Measurements from ENCODE around the gene DPY30. TPM values are rescaled to one million over a fixed set of nuclear protein-coding genes. Genes with fewer than 3 reads are reported as not detected.

DPY30 gene
- total RNA-seq, 2 experiments from 2014 or later = 47.9 to 61.4 TPM

DNA sequence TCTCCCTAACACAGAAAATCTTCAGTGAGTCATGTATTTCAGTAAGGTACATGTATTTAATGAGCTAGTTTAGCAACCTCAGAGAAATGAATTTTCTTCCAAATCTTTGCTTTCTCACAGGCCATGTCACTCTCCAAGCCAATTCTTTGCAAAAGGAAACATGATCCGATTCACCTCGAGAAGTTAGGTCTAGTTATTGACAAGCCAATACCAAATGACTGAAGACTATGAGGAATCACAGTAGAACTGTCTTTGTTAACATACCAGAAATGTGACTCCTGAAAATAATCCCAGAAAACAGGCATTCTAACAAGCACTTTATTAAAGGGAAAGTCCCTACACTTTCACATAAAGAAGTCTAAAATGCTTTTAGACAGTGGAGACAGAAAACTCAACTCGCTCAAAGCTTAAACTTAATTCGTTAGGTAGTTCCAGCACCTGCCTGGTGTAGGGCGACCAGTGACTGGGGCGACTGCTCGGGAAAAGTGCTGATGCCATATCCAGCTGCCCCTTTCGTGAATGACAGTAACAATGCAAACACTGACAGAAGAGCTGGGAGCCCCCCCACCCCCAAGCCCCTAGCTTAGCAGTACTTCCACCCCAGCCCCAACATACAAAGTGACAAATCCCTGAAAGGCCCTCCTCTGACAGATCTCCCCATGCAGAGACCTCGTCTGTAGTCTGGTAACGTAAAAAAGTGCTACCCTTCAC, 30.6 kb downstream of the DPY30 start:
- H3K27ac ChIP-seq (ENCODE audit: low read depth, low read length, poor library complexity, severe bottlenecking) = peak overlapping the region; percentile 79
- no peak overlapping the region; the same call in 1 of the 2 replicates for H2AFZ ChIP-seq (ENCODE audit: low read length)
- H3K4me3 ChIP-seq (ENCODE audit: low read depth, low read length, poor library complexity, severe bottlenecking) = peak overlapping the region; percentile 100
- POLR2A ChIA-PET = interaction anchor here (0.7 to 2.4 kb wide), 12 partner anchors 10 to 164 kb away, joined by 3 to 12 read pairs (median 4); partner anchors contain the start of genes DPY30 and SPAST
- CTCF ChIA-PET (ENCODE audit: unreplicated experiment) = interaction anchor here (1.0 kb wide), 1 partner anchor 31 kb away, joined by 3 read pairs; the partner anchor contains the start of gene DPY30
- no peaks in the 10 kb centered on the region for H3K9me2 ChIP-seq (ENCODE audit: insufficient read depth, low read length)
- TF ChIP-seq, protein P1, sequence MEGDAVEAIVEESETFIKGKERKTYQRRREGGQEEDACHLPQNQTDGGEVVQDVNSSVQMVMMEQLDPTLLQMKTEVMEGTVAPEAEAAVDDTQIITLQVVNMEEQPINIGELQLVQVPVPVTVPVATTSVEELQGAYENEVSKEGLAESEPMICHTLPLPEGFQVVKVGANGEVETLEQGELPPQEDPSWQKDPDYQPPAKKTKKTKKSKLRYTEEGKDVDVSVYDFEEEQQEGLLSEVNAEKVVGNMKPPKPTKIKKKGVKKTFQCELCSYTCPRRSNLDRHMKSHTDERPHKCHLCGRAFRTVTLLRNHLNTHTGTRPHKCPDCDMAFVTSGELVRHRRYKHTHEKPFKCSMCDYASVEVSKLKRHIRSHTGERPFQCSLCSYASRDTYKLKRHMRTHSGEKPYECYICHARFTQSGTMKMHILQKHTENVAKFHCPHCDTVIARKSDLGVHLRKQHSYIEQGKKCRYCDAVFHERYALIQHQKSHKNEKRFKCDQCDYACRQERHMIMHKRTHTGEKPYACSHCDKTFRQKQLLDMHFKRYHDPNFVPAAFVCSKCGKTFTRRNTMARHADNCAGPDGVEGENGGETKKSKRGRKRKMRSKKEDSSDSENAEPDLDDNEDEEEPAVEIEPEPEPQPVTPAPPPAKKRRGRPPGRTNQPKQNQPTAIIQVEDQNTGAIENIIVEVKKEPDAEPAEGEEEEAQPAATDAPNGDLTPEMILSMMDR (conservative IDR thresholded peaks at IDR 0.05; ENCODE audit: low read length) = no peak
- no peak for TF ChIP-seq EZH2phosphoT487 (IDR thresholded peaks at IDR 0.05; ENCODE audit: borderline replicate concordance, low read depth, low read length)
- peaks cover 33% of the 10 kb centered on the region for H4K20me1 ChIP-seq (ENCODE audit: insufficient read depth, low read length)
- no peaks in the 10 kb centered on the region for H3K9me3 ChIP-seq (ENCODE audit: low read length)
- H3K4me1 ChIP-seq (ENCODE audit: insufficient read depth, low read length, poor library complexity, severe bottlenecking) = peaks cover 28% of the 10 kb centered on the region
- DNase-seq (ENCODE audit: low spot score) = peak; percentile 4
- BruUV-seq (replicated peaks) = TSS peak; percentile 51
- H3K79me2 ChIP-seq (ENCODE audit: insufficient read depth, low read depth, low read length) = peaks cover 62% of the 10 kb centered on the region
- H3K36me3 ChIP-seq (ENCODE audit: insufficient read depth, low read length) = peaks cover 17% of the 10 kb centered on the region
- peak overlapping the region; percentile 85 for H3K4me2 ChIP-seq (ENCODE audit: low read length)
- intact Hi-C loops (cut with micrococcal nuclease; ENCODE audit: unreplicated experiment) = no loop called here

DNA sequence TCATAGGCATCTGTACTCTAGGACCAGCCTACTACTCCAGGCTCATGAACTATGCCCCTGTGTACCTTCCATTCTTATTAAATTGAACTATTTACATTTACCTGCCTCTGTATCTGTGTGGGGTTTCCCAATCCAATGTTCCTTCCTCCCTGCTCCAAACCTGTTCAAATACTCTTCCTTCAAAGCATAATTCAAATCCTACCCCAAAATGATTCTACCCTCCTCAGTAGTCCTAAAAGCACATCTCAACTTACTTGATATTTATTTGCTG, 32.5 kb downstream of the DPY30 start:
- Histone ChIP-seq H4K20me1 (ENCODE audit: insufficient read depth, low read length) (peaks cover 45% of the 10 kb centered on the region), H3K9me2 (ENCODE audit: insufficient read depth, low read length) (no peaks in the 10 kb centered on the region), H3K4me1 (ENCODE audit: insufficient read depth, low read length, poor library complexity, severe bottlenecking) (peaks cover 26% of the 10 kb centered on the region), H3K36me3 (ENCODE audit: insufficient read depth, low read length) (peaks cover 17% of the 10 kb centered on the region), H3K9me3 (ENCODE audit: low read length) (no peaks in the 10 kb centered on the region), H3K4me2 (ENCODE audit: low read length) (peak overlapping the region; percentile 85; the same call in 1 of the 2 replicates), H3K79me2 (ENCODE audit: insufficient read depth, low read depth, low read length) (peaks cover 81% of the 10 kb centered on the region), H3K27ac (ENCODE audit: low read depth, low read length, poor library complexity, severe bottlenecking) (no peak overlapping the region), H3K4me3 (ENCODE audit: low read depth, low read length, poor library complexity, severe bottlenecking) (no peak overlapping the region), H2AFZ (ENCODE audit: low read length) (no peak overlapping the region)
- no TSS peak for BruUV-seq (replicated peaks)
- POLR2A ChIA-PET = interaction anchor here (0.7 to 2.4 kb wide), 3 partner anchors 16 to 104 kb away, joined by 3 to 12 read pairs (median 4); partner anchors contain the start of gene DPY30
- intact Hi-C loops (cut with micrococcal nuclease; ENCODE audit: unreplicated experiment) = no loop called here
- DNase-seq (ENCODE audit: low spot score) = no peak
- CTCF ChIA-PET (ENCODE audit: unreplicated experiment) = no interaction called here
- TF ChIP-seq, protein P1 (conservative IDR thresholded peaks at IDR 0.05; ENCODE audit: low read length) = no peak
- no peak for TF ChIP-seq EZH2phosphoT487 (IDR thresholded peaks at IDR 0.05; ENCODE audit: borderline replicate concordance, low read depth, low read length)

DNA sequence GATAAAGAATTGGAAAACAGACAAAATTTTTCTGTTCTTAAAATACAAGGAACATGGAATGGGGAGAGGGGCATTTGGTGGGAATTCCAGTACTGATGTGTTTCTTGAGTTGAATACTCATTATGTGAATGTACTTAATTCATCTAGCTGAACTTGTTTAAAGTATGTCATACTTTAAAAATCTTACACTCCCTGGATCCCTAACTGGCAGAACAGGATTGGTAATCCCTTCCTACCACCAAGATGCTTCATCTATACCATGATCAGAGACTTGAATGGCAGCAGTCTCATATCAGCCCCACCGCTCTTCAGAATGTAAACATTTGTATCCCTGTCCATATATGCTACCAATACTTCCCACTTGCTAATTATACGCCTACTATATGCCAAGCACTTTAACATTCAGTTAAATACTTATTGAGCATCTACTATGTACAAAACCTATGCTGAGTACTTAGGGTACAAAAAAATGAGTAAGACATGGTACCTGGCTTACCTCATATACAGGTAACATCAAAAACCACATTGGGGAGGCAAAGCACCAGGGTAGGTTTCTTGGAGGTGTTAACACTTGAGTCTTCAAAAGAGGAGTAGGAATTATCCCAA, 34.1 kb downstream of the DPY30 start:
- Histone ChIP-seq H3K4me3 (ENCODE audit: low read depth, low read length, poor library complexity, severe bottlenecking) (no peak overlapping the region), H3K79me2 (ENCODE audit: insufficient read depth, low read depth, low read length) (peaks cover 91% of the 10 kb centered on the region), H3K9me3 (ENCODE audit: low read length) (no peaks in the 10 kb centered on the region), H3K4me2 (ENCODE audit: low read length) (no peak overlapping the region), H3K36me3 (ENCODE audit: insufficient read depth, low read length) (peaks cover 17% of the 10 kb centered on the region), H2AFZ (ENCODE audit: low read length) (no peak overlapping the region), H4K20me1 (ENCODE audit: insufficient read depth, low read length) (peaks cover 45% of the 10 kb centered on the region), H3K9me2 (ENCODE audit: insufficient read depth, low read length) (no peaks in the 10 kb centered on the region), H3K4me1 (ENCODE audit: insufficient read depth, low read length, poor library complexity, severe bottlenecking) (peaks cover 20% of the 10 kb centered on the region), H3K27ac (ENCODE audit: low read depth, low read length, poor library complexity, severe bottlenecking) (no peak overlapping the region)
- intact Hi-C loops (cut with micrococcal nuclease; ENCODE audit: unreplicated experiment) = no loop called here
- POLR2A ChIA-PET = interaction anchor here (0.6 to 1.2 kb wide), 2 partner anchors 10 to 66 kb away, joined by 3 read pairs; no protein-coding TSS in a partner anchor
- BruUV-seq (replicated peaks) = no TSS peak
- DNase-seq (ENCODE audit: low spot score) = no peak
- TF ChIP-seq, protein P1 (conservative IDR thresholded peaks at IDR 0.05; ENCODE audit: low read length) = no peak
- CTCF ChIA-PET (ENCODE audit: unreplicated experiment) = no interaction called here

All from OCI-LY7 (cell line).